IMR-90 (cell line): Measurements from ENCODE around the gene OXSR1. TPM values are rescaled to one million over a fixed set of nuclear protein-coding genes. Genes with fewer than 3 reads are reported as not detected.

ENCODE experiments used
- ATAC-seq: fragments of 200-7000 bp; cut with Tn5 transposase; 2 replicates; pipeline ENCODE4 v1.9.1; 2020; ENCODE audit warnings: low read depth, mild to moderate bottlenecking, moderate library complexity
- BruUV-seq: library from RNA; stranded (reverse); fragments of 400-500 nt; replicated peaks from 2 replicates; lab custom pipeline; 2021; lab: Mats Ljungman, UMichigan
- CTCF ChIA-PET: fragments of 300-600 bp; formaldehyde crosslinking; extraction: SDS; loops from one replicate; lab custom pipeline; 2021; ENCODE audit warnings: antibody characterized with exemption; lab: Yijun Ruan, JAX
- POLR2A ChIA-PET: fragments of 300-600 bp; sonication (Branson Sonifier 250); formaldehyde crosslinking; loops from one replicate; lab custom pipeline; 2022; ENCODE audit warnings: antibody characterized with exemption; ENCODE audit not compliant: unreplicated experiment; lab: Charles Lee
- DNase-seq: peaks from one replicate; pipeline ENCODE4 v3.0.0; 2013
- H2AFZ ChIP-seq: replicated peaks from 2 replicates; pipeline ENCODE3; 2013; ENCODE audit warnings: low read length, mild to moderate bottlenecking; ENCODE audit not compliant: poor library complexity
- H2AK5ac ChIP-seq: 2 replicates; pipeline ENCODE4 v1.6.1; 2013; ENCODE audit warnings: low read depth, low read length, inconsistent platforms
- H2AK9ac ChIP-seq: replicated peaks from 2 replicates; pipeline ENCODE3; 2013; ENCODE audit warnings: mild to moderate bottlenecking, low read depth, low read length, moderate library complexity; ENCODE audit not compliant: poor library complexity
- H2BK120ac ChIP-seq: 2 replicates; pipeline ENCODE4 v1.6.1; 2013; ENCODE audit warnings: low read depth, low read length, inconsistent platforms
- H2BK15ac ChIP-seq: 3 replicates; pipeline ENCODE4 v1.6.1; 2013; ENCODE audit warnings: low read depth, low read length, inconsistent platforms
- H2BK20ac ChIP-seq: 2 replicates; pipeline ENCODE4 v1.6.1; 2013; ENCODE audit warnings: low read depth, mild to moderate bottlenecking, inconsistent platforms, low read length, moderate library complexity
- H2BK5ac ChIP-seq: 2 replicates; pipeline ENCODE4 v1.6.1; 2013; ENCODE audit warnings: mild to moderate bottlenecking, low read depth, low read length, inconsistent platforms; ENCODE audit not compliant: poor library complexity, severe bottlenecking
- H3K14ac ChIP-seq: replicated peaks from 2 replicates; pipeline ENCODE4 v1.6.1; 2013; ENCODE audit warnings: low read depth, low read length, inconsistent platforms
- H3K18ac ChIP-seq: 2 replicates; pipeline ENCODE4 v1.6.1; 2013; ENCODE audit warnings: low read depth, low read length, control low read depth
- H3K23ac ChIP-seq: 2 replicates; pipeline ENCODE4 v1.6.1; 2013; ENCODE audit warnings: low read depth, low read length, inconsistent platforms
- H3K27ac ChIP-seq: 2 replicates; pipeline ENCODE4 v1.5.1; 2013; ENCODE audit warnings: mild to moderate bottlenecking, control low read depth, low read length; ENCODE audit not compliant: insufficient read depth
- H3K27me3 ChIP-seq: 2 replicates; pipeline ENCODE4 v1.6.1; 2013; ENCODE audit warnings: low read length; ENCODE audit not compliant: control insufficient read depth, insufficient read depth
- H3K36me3 ChIP-seq: 2 replicates; pipeline ENCODE4 v1.6.1; 2013; ENCODE audit warnings: low read length, mixed read lengths; ENCODE audit not compliant: control insufficient read depth, insufficient read depth
- H3K4ac ChIP-seq: 2 replicates; pipeline ENCODE4 v1.6.1; 2013; ENCODE audit warnings: low read depth, low read length, inconsistent platforms
- H3K4me1 ChIP-seq: 2 replicates; pipeline ENCODE4 v1.6.1; 2013; ENCODE audit warnings: low read length, mixed read lengths; ENCODE audit not compliant: control insufficient read depth, insufficient read depth
- H3K4me2 ChIP-seq: 2 replicates; pipeline ENCODE4 v1.6.1; 2013; ENCODE audit warnings: low read depth, mild to moderate bottlenecking, control low read depth, low read length, moderate library complexity
- H3K4me3 ChIP-seq: 2 replicates; pipeline ENCODE4 v1.5.1; 2013; ENCODE audit warnings: low read depth, mild to moderate bottlenecking, control low read depth, low read length, moderate library complexity; ENCODE audit not compliant: insufficient read depth
- H3K56ac ChIP-seq: 2 replicates; pipeline ENCODE4 v1.6.1; 2013; ENCODE audit warnings: low read length, inconsistent platforms; ENCODE audit not compliant: insufficient read depth; ENCODE audit errors: extremely low read depth
- H3K79me1 ChIP-seq, 2 experiments: 2 replicates each; pipeline ENCODE4 v1.6.1; 2013; ENCODE audit warnings: low read length in 2 of 2, inconsistent platforms in 1 of 2, low read depth in 1 of 2
- H3K9ac ChIP-seq: 2 replicates; pipeline ENCODE4 v1.6.1; 2013; ENCODE audit warnings: low read depth, low read length, control low read depth
- H3K9me1 ChIP-seq: 2 replicates; pipeline ENCODE4 v1.6.1; 2013; ENCODE audit warnings: low read length, inconsistent platforms; ENCODE audit not compliant: insufficient read depth
- H3K9me3 ChIP-seq: 2 replicates; pipeline ENCODE4 v1.6.1; 2013; ENCODE audit warnings: low read length; ENCODE audit not compliant: control insufficient read depth, insufficient read depth
- H4K20me1 ChIP-seq: 2 replicates; pipeline ENCODE4 v1.6.1; 2013; ENCODE audit warnings: low read length, inconsistent platforms; ENCODE audit not compliant: insufficient read depth
- H4K5ac ChIP-seq: 2 replicates; pipeline ENCODE4 v1.6.1; 2013; ENCODE audit warnings: mild to moderate bottlenecking, low read depth, low read length, control low read depth
- H4K8ac ChIP-seq, 2 experiments: 2 replicates each; pipeline ENCODE4 v1.6.1; 2013; ENCODE audit warnings: low read depth in 2 of 2, low read length in 2 of 2, control low read depth in 1 of 2, inconsistent platforms in 1 of 2
- H4K91ac ChIP-seq: 2 replicates; pipeline ENCODE4 v1.6.1; 2013; ENCODE audit warnings: low read depth, low read length, inconsistent platforms; ENCODE audit not compliant: insufficient read depth
- BHLHE40 ChIP-seq: fragments of 150-350 bp; IDR thresholded peaks from 2 replicates; pipeline ENCODE4 v1.6.1; 2016; ENCODE audit warnings: mild to moderate bottlenecking, low read depth, low read length
- CEBPB ChIP-seq: IDR thresholded peaks from 2 replicates; pipeline ENCODE4 v1.6.1; 2012; ENCODE audit warnings: low read depth, low read length, improper control_type of control experiment
- CHD1 ChIP-seq: IDR thresholded peaks from 2 replicates; pipeline ENCODE4 v1.6.1; 2012; ENCODE audit warnings: low read depth, low read length, improper control_type of control experiment
- CTCF ChIP-seq: conservative IDR thresholded peaks from 2 replicates; pipeline ENCODE4 v1.5.1; 2012; ENCODE audit warnings: mild to moderate bottlenecking, low read depth, low read length, improper control_type of control experiment
- FOS ChIP-seq: fragments of 150-350 bp; IDR thresholded peaks from 2 replicates; pipeline ENCODE4 v1.6.1; 2016; ENCODE audit warnings: low read depth, low read length
- MAFK ChIP-seq: IDR thresholded peaks from 2 replicates; pipeline ENCODE4 v1.6.1; 2012; ENCODE audit warnings: low read depth, low read length, improper control_type of control experiment
- MAZ ChIP-seq: IDR thresholded peaks from 2 replicates; pipeline ENCODE4 v1.6.1; 2012; ENCODE audit warnings: low read depth, mild to moderate bottlenecking, low read length, improper control_type of control experiment, moderate library complexity, borderline replicate concordance
- MXI1 ChIP-seq: IDR thresholded peaks from 2 replicates; pipeline ENCODE4 v1.6.1; 2012; ENCODE audit warnings: low read depth, mild to moderate bottlenecking, low read length, moderate library complexity, borderline replicate concordance
- NFE2L2 ChIP-seq: fragments of 150-350 bp; IDR thresholded peaks from 2 replicates; pipeline ENCODE4 v1.6.1; 2016; ENCODE audit warnings: low read depth, mild to moderate bottlenecking, low read length
- POLR2A ChIP-seq: IDR thresholded peaks from 2 replicates; pipeline ENCODE4 v1.6.1; 2012; ENCODE audit warnings: mild to moderate bottlenecking, low read depth, low read length
- RAD21 ChIP-seq: IDR thresholded peaks from 2 replicates; pipeline ENCODE4 v1.6.1; 2012; ENCODE audit warnings: low read length, improper control_type of control experiment
- RCOR1 ChIP-seq: IDR thresholded peaks from 2 replicates; pipeline ENCODE4 v1.6.1; 2012; ENCODE audit warnings: mild to moderate bottlenecking, low read length, improper control_type of control experiment; ENCODE audit not compliant: insufficient replicate concordance
- RFX5 ChIP-seq: IDR thresholded peaks from 2 replicates; pipeline ENCODE4 v1.8.0; 2012; ENCODE audit warnings: low read depth, mild to moderate bottlenecking, low read length, moderate library complexity
- SMC3 ChIP-seq: fragments of 150-350 bp; IDR thresholded peaks from 2 replicates; pipeline ENCODE4 v1.6.1; 2016; ENCODE audit warnings: low read depth, mild to moderate bottlenecking, antibody characterized with exemption, low read length, moderate library complexity
- USF2 ChIP-seq: fragments of 150-350 bp; IDR thresholded peaks from 2 replicates; pipeline ENCODE4 v1.6.1; 2017; ENCODE audit warnings: mild to moderate bottlenecking, antibody characterized with exemption, low read length, low read depth
- WGBS, 2 experiments: methylation state at CpG; one replicate each; pipeline versions ENCODE4 v1.1.5 to v1.1.7; 2013; ENCODE audit warnings: missing lambda C conversion rate in 2 of 2; ENCODE audit not compliant: insufficient read length in 1 of 2; ENCODE audit errors: extremely low coverage in 2 of 2; 5-methylcytosine and 5-hydroxymethylcytosine counted together
- dilution Hi-C: fragments of 300-500 bp; cut with HindIII; formaldehyde crosslinking; loops from one replicate; pipeline ENCODE4 v1.14.3; 2018; ENCODE audit warnings: low sequenced_read_pairs; ENCODE audit not compliant: unreplicated experiment
- in situ Hi-C: fragments of 300-500 bp; cut with MboI; formaldehyde crosslinking; loops from 3 replicates; pipeline ENCODE4 v1.14.3; 2019; ENCODE audit warnings: low sequenced_read_pairs, inconsistent platforms, mixed read lengths
- intact Hi-C: fragments of 100-400 bp; cut with micrococcal nuclease; formaldehyde crosslinking; loops from 2 replicates; pipeline ENCODE4 v1.10.0; 2022
- polyA plus RNA-seq, 3 experiments: library from polyadenylated mRNA; depleted of rRNA; stranded (reverse); fragments of >200 nt; gene quantifications; 2 replicates each; pipeline ENCODE4 v1.2.3, GENCODE V29; 2012; ENCODE audit warnings: low replicate concordance in 1 of 3
- total RNA-seq: library from RNA; depleted of rRNA; stranded (reverse); fragments of >200 nt; gene quantifications from 2 replicates; pipeline ENCODE4 v1.2.3, GENCODE V29; 2012
- TF ChIP-seq, protein P1 (sequence below): fragments of 150-350 bp; IDR thresholded peaks from 2 replicates; pipeline ENCODE4 v1.6.1; 2016; ENCODE audit warnings: low read depth, mild to moderate bottlenecking, low read length, moderate library complexity, borderline replicate concordance

OXSR1 gene
- total and polyA plus RNA-seq, 2 of the 4 experiments (the other 2 are of a cell fraction): 32.9 to 37.6 TPM

GRCh38 chr3:38129058-38129457 lies 36.3 kb upstream of the OXSR1 start:
- TF ChIP-seq RAD21 (no peak), RCOR1 (no peak), MAFK (no peak), BHLHE40 (no peak), USF2 (no peak), NFE2L2 (no peak), MAZ (no peak), SMC3 (no peak), CEBPB (no peak), RFX5 (no peak), CHD1 (no peak), CTCF (no peak), MXI1 (no peak), POLR2A (no peak), FOS (no peak)
- TF ChIP-seq, protein P1, sequence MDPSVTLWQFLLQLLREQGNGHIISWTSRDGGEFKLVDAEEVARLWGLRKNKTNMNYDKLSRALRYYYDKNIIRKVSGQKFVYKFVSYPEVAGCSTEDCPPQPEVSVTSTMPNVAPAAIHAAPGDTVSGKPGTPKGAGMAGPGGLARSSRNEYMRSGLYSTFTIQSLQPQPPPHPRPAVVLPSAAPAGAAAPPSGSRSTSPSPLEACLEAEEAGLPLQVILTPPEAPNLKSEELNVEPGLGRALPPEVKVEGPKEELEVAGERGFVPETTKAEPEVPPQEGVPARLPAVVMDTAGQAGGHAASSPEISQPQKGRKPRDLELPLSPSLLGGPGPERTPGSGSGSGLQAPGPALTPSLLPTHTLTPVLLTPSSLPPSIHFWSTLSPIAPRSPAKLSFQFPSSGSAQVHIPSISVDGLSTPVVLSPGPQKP: no peak
- no peak overlapping the region for H3K14ac ChIP-seq
- 0 out of 2 replicates have a peak, but pooled peaks cover 4% of the 10 kb centered on the region for H3K9me1 ChIP-seq
- no peak overlapping the region for H2BK15ac ChIP-seq
- WGBS, 2 experiments: 100% methylated on average over 2 of the region's 5 CpGs; no CpG with 5 or more reads in 1 of the 2 experiments
- intact Hi-C loops (no loop called here), in situ Hi-C loops (loop anchor here (10.0 kb wide), 1 partner anchor 216 kb away; the partner anchor contains the start of gene XYLB), dilution Hi-C loops (no loop called here)
- no peak overlapping the region for H2AFZ ChIP-seq
- no peak overlapping the region for H4K91ac ChIP-seq
- no peak overlapping the region for H3K9ac ChIP-seq
- no peak overlapping the region for H3K4me2 ChIP-seq
- H4K8ac ChIP-seq: no peak overlapping the region
- ChIA-PET POLR2A (no interaction called here), CTCF (no interaction called here)
- no peak overlapping the region for H2BK20ac ChIP-seq
- H3K4ac ChIP-seq: no peak overlapping the region
- BruUV-seq: no TSS peak
- H2BK120ac ChIP-seq: no peak overlapping the region
- no peak overlapping the region for H3K56ac ChIP-seq
- H3K4me1 ChIP-seq: no peaks in the 10 kb centered on the region
- H3K36me3 ChIP-seq: peaks cover 76% of the 10 kb centered on the region
- H3K23ac ChIP-seq: no peak overlapping the region
- H3K4me3 ChIP-seq: no peak overlapping the region
- H4K20me1 ChIP-seq: 0 out of 2 replicates have a peak, but pooled peaks cover 4% of the 10 kb centered on the region
- no peak overlapping the region for H2AK5ac ChIP-seq
- no peaks in the 10 kb centered on the region for H3K9me3 ChIP-seq
- ATAC-seq (no peak), DNase-seq (no peak)
- H3K18ac ChIP-seq: no peak overlapping the region
- H3K79me1 ChIP-seq: peaks cover 3 to 31% of the 10 kb centered on the region in 2 experiments; a peak in 3 of 4 replicates
- H2BK5ac ChIP-seq: no peak overlapping the region
- no peak overlapping the region for H4K5ac ChIP-seq
- H3K27me3 ChIP-seq: no peaks in the 10 kb centered on the region
- H2AK9ac ChIP-seq: no peak overlapping the region
- H3K27ac ChIP-seq: no peak overlapping the region
